ENCODE results near the gene GRIK5.

GRIK5 gene

GRCh38 chr19:41988947-41989346 lies 81.1 kb downstream of the GRIK5 start:
- Histone ChIP-seq H3K4me1 (ENCODE audit: control insufficient read depth, insufficient read depth, low read length) (peaks cover 6% of the 10 kb centered on the region; the same call in 1 of the 2 replicates), H3K36me3 (ENCODE audit: control insufficient read depth in 2 of 2, insufficient read depth in 1 of 2, low read length in 2 of 2) (no peaks in the 10 kb centered on the region), H3K4me3 (ENCODE audit: low read depth, low read length) (no peak overlapping the region), H3K9me3 (ENCODE audit: control insufficient read depth, insufficient read depth, low read depth, low read length) (no peaks in the 10 kb centered on the region), H3K27ac (ENCODE audit: extremely low read depth, low read depth, low read length) (no peak overlapping the region)
- CTCF ChIA-PET: interaction anchor here (1.4 kb wide), 1 partner anchor 9 kb away, joined by 4 read pairs; no protein-coding TSS in a partner anchor
- POLR2A ChIA-PET: no interaction called here
- TF ChIP-seq TCF7L2 (IDR thresholded peaks at IDR 0.05; ENCODE audit: borderline replicate concordance, low read depth, low read length): no peak
- TF ChIP-seq ZNF121 (tag by site-specific recombination; IDR thresholded peaks at IDR 0.05): peak; percentile 92

GRCh38 chr19:41987141-41987860 lies 82.7 kb downstream of the GRIK5 start:
- Histone ChIP-seq H3K27ac (ENCODE audit: extremely low read depth, low read depth, low read length) (no peak overlapping the region), H3K36me3 (ENCODE audit: control insufficient read depth in 2 of 2, insufficient read depth in 1 of 2, low read length in 2 of 2) (no peaks in the 10 kb centered on the region), H3K9me3 (ENCODE audit: control insufficient read depth, insufficient read depth, low read depth, low read length) (no peaks in the 10 kb centered on the region), H3K4me3 (ENCODE audit: low read depth, low read length) (no peak overlapping the region), H3K4me1 (ENCODE audit: control insufficient read depth, insufficient read depth, low read length) (no peaks in the 10 kb centered on the region)
- TF ChIP-seq, protein P1, sequence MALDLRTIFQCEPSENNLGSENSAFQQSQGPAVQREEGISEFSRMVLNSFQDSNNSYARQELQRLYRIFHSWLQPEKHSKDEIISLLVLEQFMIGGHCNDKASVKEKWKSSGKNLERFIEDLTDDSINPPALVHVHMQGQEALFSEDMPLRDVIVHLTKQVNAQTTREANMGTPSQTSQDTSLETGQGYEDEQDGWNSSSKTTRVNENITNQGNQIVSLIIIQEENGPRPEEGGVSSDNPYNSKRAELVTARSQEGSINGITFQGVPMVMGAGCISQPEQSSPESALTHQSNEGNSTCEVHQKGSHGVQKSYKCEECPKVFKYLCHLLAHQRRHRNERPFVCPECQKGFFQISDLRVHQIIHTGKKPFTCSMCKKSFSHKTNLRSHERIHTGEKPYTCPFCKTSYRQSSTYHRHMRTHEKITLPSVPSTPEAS (tag by site-specific recombination; IDR thresholded peaks at IDR 0.05): peak; percentile 66
- TF ChIP-seq TCF7L2 (IDR thresholded peaks at IDR 0.05; ENCODE audit: borderline replicate concordance, low read depth, low read length): no peak
- peak; percentile 32; the same call in 1 of the 2 replicates for TF ChIP-seq ZNF600 (tag by site-specific recombination; IDR thresholded peaks at IDR 0.05)
- TF ChIP-seq GLIS1 (tag by site-specific recombination; IDR thresholded peaks at IDR 0.05): 0 out of 2 replicates have a peak, but pooled peaks have one; percentile 3
- ChIA-PET POLR2A (no interaction called here), CTCF (interaction anchor here (1.5 kb wide), 1 partner anchor 47 kb away, joined by 4 read pairs; no protein-coding TSS in a partner anchor)

DNA sequence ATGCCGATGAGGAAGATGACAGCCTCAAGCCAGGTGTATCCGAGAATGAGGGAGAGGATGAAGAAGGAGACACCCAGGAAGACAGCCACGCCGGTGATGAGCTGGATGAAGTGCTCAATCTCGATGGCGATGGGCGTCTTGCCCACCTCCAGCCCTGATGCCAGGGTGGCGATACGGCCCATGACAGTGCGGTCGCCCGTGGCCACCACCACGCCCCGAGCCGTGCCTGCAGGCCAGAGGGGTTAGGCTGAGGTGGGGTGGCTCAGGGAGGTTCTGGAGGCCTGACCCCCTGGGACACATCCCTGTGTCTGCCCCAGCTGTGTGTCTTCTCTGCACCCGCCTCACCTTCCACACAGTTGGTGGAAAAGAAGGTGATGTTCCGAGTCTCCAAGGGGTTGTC lies 85.0 kb downstream of the GRIK5 start:
- no peaks in the 10 kb centered on the region for H3K9me3 ChIP-seq (ENCODE audit: control insufficient read depth, insufficient read depth, low read depth, low read length)
- TF ChIP-seq ZNF600 (tag by site-specific recombination; IDR thresholded peaks at IDR 0.05) (0 out of 2 replicates have a peak, but pooled peaks have one; percentile 52), ZBTB21 (tag by site-specific recombination; IDR thresholded peaks at IDR 0.05) (no peak)
- H3K4me3 ChIP-seq (ENCODE audit: low read depth, low read length): no peak overlapping the region
- CTCF ChIA-PET: no interaction called here
- H3K27ac ChIP-seq (ENCODE audit: extremely low read depth, low read depth, low read length): no peak overlapping the region
- H3K36me3 ChIP-seq (ENCODE audit: control insufficient read depth in 2 of 2, insufficient read depth in 1 of 2, low read length in 2 of 2): no peaks in the 10 kb centered on the region; a peak in 1 of 3 replicates
- POLR2A ChIA-PET: interaction anchor here (0.8 kb wide), 1 partner anchor 11 kb away, joined by 3 read pairs; no protein-coding TSS in a partner anchor
- no peaks in the 10 kb centered on the region for H3K4me1 ChIP-seq (ENCODE audit: control insufficient read depth, insufficient read depth, low read length)

DNA sequence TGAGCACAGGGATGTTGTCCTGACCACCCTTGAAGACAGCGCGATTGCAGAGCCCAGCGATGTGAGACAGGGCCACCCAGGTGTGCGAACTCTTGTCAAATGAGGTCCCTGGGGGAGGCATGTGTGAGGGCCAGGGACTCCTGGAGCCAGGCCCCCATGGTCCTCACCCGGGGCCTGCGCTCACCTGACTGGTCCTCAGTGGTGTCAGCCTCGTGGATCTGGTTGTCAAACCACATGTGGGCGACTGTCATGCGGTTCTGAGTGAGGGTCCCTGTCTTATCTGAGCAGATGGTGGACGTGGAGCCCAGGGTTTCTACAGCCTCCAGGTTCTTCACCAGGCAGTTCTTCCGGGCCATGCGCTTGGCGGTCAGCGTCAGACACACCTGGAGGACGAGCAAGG lies 88.3 kb downstream of the GRIK5 start:
- H3K36me3 ChIP-seq (ENCODE audit: control insufficient read depth in 2 of 2, insufficient read depth in 1 of 2, low read length in 2 of 2): no peaks in the 10 kb centered on the region; a peak in 1 of 3 replicates
- no peaks in the 10 kb centered on the region for H3K4me1 ChIP-seq (ENCODE audit: control insufficient read depth, insufficient read depth, low read length)
- ChIA-PET CTCF (interaction anchor here (0.6 kb wide), 1 partner anchor 45 kb away, joined by 5 read pairs; no protein-coding TSS in a partner anchor), POLR2A (no interaction called here)
- no peaks in the 10 kb centered on the region for H3K9me3 ChIP-seq (ENCODE audit: control insufficient read depth, insufficient read depth, low read depth, low read length)
- TF ChIP-seq GLIS1 (tag by site-specific recombination; IDR thresholded peaks at IDR 0.05) (peak; percentile 49), ZSCAN16 (tag by site-specific recombination; IDR thresholded peaks at IDR 0.05) (no peak)
- no peak overlapping the region for H3K27ac ChIP-seq (ENCODE audit: extremely low read depth, low read depth, low read length)
- H3K4me3 ChIP-seq (ENCODE audit: low read depth, low read length): no peak overlapping the region

DNA sequence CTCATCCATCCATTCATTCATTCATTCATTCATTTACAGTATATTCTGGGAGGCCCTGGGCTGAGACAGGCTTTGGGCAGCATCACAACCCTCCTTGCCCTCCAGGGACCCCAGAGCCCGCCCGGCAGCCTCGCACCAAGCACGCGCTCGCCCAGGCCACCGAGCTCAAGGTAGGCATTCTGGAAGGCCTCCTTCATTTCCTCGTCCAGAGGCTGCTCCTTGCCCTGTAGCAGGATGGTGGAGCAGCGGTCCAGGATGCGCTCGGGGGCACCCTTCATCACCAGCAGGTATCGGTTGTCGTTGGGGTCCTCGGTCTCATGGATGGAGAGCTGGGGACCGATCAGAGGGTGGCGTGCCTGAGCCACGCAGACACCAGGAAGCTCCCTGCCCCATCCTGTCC lies 91.5 kb downstream of the GRIK5 start:
- ChIA-PET CTCF (interaction anchor here (2.4 kb wide), 1 partner anchor 56 kb away, joined by 13 read pairs; no protein-coding TSS in a partner anchor), POLR2A (interaction anchor here (0.5 kb wide), 1 partner anchor 107 kb away, joined by 3 read pairs; no protein-coding TSS in a partner anchor)
- Histone ChIP-seq H3K36me3 (ENCODE audit: control insufficient read depth in 2 of 2, insufficient read depth in 1 of 2, low read length in 2 of 2) (no peaks in the 10 kb centered on the region; a peak in 1 of 3 replicates), H3K4me3 (ENCODE audit: low read depth, low read length) (no peak overlapping the region), H3K27ac (ENCODE audit: extremely low read depth, low read depth, low read length) (no peak overlapping the region), H3K4me1 (ENCODE audit: control insufficient read depth, insufficient read depth, low read length) (no peaks in the 10 kb centered on the region), H3K9me3 (ENCODE audit: control insufficient read depth, insufficient read depth, low read depth, low read length) (no peaks in the 10 kb centered on the region)
- TF ChIP-seq ZNF24 (tag by site-specific recombination; IDR thresholded peaks at IDR 0.05) (0 out of 2 replicates have a peak, but pooled peaks have one; percentile 20), ZNF629 (tag by site-specific recombination; IDR thresholded peaks at IDR 0.05) (no peak), BCL11A (tag by site-specific recombination; IDR thresholded peaks at IDR 0.05; ENCODE audit: low read depth) (no peak), ZNF571 (tag by site-specific recombination; IDR thresholded peaks at IDR 0.05) (no peak)
- TF ChIP-seq, protein P2, sequence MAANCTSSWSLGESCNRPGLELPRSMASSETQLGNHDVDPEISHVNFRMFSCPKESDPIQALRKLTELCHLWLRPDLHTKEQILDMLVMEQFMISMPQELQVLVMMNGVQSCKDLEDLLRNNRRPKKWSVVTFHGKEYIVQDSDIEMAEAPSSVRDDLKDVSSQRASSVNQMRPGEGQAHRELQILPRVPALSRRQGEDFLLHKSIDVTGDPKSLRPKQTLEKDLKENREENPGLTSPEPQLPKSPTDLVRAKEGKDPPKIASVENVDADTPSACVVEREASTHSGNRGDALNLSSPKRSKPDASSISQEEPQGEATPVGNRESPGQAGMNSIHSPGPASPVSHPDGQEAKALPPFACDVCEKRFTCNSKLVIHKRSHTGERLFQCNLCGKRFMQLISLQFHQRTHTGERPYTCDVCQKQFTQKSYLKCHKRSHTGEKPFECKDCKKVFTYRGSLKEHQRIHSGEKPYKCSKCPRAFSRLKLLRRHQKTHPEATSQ (tag by site-specific recombination; IDR thresholded peaks at IDR 0.05): no peak
